ENCODE data around the gene OLFML2B.

OLFML2B gene

DNA sequence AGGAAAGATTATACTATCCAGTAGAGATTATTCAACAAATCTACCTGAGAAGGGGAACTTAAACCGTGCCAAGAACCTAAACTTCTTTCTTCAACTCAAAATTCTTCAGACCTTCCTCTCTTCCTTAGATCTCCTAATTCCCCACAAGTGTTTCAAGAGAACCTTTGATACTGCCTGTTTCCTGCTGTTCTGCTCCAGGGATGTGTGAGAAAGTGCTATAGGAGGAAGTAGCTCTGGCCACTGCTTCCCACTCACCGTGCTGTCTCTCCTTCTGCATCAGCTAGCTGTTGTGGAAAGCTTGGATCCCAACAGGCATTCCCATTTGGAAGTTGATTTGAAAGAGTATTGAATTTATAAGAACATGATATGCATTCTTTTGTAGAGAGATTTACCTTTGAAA, 41.3 kb upstream of the OLFML2B start:
- H3K36me3 ChIP-seq (ENCODE audit: control insufficient read depth in 1 of 2, insufficient read depth in 2 of 2, low read length in 2 of 2): no peaks in the 10 kb centered on the region
- H3K4me3 ChIP-seq (ENCODE audit: low read depth, low read length): no peak overlapping the region
- H3K18ac ChIP-seq (ENCODE audit: low read length): no peak overlapping the region
- H3K4me2 ChIP-seq (ENCODE audit: low read length): no peak overlapping the region
- no peak overlapping the region for H3K27ac ChIP-seq (ENCODE audit: low read depth, low read length)
- no peak overlapping the region for H2BK12ac ChIP-seq (ENCODE audit: low read length)
- peaks cover 6% of the 10 kb centered on the region for H3K79me1 ChIP-seq (ENCODE audit: low read length)
- no CpG with 5 or more reads among the region's 2 CpGs for WGBS (ENCODE audit: extremely low coverage, insufficient coverage, insufficient read length)
- no peak overlapping the region for H2AK5ac ChIP-seq (ENCODE audit: low read length)
- no peak overlapping the region for H3K14ac ChIP-seq (ENCODE audit: low read length)
- H3K79me2 ChIP-seq (ENCODE audit: control insufficient read depth, insufficient read depth, low read length, poor library complexity): no peaks in the 10 kb centered on the region
- H4K91ac ChIP-seq (ENCODE audit: low read depth, low read length): no peak overlapping the region
- H2BK5ac ChIP-seq (ENCODE audit: low read depth, low read length, poor library complexity): no peak overlapping the region
- no peak overlapping the region for H3K23ac ChIP-seq (ENCODE audit: low read length)
- H2BK120ac ChIP-seq (ENCODE audit: insufficient read depth, low read length, poor library complexity): no peak overlapping the region
- H3K27me3 ChIP-seq (ENCODE audit: insufficient read depth, low read length): no peaks in the 10 kb centered on the region
- DNase-seq: no peak
- no peaks in the 10 kb centered on the region for H3K9me3 ChIP-seq (ENCODE audit: insufficient read depth, low read depth, low read length)
- H3K4ac ChIP-seq (ENCODE audit: low read depth, low read length): no peak overlapping the region
- H3K9ac ChIP-seq (ENCODE audit: low read length): no peak overlapping the region
- no peak overlapping the region for H4K12ac ChIP-seq (ENCODE audit: low read depth, low read length)
- H3K4me1 ChIP-seq (ENCODE audit: control insufficient read depth in 1 of 2, insufficient read depth in 2 of 2, low read length in 2 of 2): peaks cover 2 to 3% of the 10 kb centered on the region in 2 experiments
- H4K8ac ChIP-seq (ENCODE audit: low read depth, low read length): no peak overlapping the region
- no peak overlapping the region for H2AFZ ChIP-seq (ENCODE audit: insufficient read depth, low read length, poor library complexity)

DNA sequence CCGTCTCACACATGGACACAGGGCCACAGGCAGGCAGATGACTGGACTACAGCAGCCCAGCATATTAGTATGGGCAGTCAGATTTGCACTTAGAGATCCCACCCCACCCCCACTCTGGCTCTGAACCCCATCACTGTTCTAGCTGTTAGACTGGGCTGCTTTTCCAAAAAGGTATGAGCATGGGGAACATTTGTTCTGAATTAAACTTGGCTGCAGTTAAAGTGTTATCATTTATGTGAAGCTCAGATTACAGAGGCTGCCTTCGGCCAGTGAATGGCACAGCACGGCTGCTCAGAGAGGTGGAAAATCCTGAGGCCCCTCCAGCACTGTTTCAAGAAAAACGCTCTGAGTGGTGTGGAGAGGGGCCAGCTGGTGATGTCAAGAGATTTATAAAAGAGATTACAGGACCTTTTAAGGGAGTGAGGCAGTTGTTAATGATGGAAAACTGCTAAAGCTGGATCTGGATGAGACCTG, 38.9 kb upstream of the OLFML2B start:
- Histone ChIP-seq H3K79me1 (ENCODE audit: low read length) (peaks cover 3% of the 10 kb centered on the region), H2AK5ac (ENCODE audit: low read length) (no peak overlapping the region), H3K4me1 (ENCODE audit: control insufficient read depth in 1 of 2, insufficient read depth in 2 of 2, low read length in 2 of 2) (no peaks in the 10 kb centered on the region), H2BK12ac (ENCODE audit: low read length) (no peak overlapping the region), H3K27ac (ENCODE audit: low read depth, low read length) (no peak overlapping the region), H3K23ac (ENCODE audit: low read length) (no peak overlapping the region), H3K9me3 (ENCODE audit: insufficient read depth, low read depth, low read length) (no peaks in the 10 kb centered on the region), H3K18ac (ENCODE audit: low read length) (no peak overlapping the region), H4K91ac (ENCODE audit: low read depth, low read length) (no peak overlapping the region), H2BK120ac (ENCODE audit: insufficient read depth, low read length, poor library complexity) (no peak overlapping the region), H4K8ac (ENCODE audit: low read depth, low read length) (no peak overlapping the region), H3K36me3 (ENCODE audit: control insufficient read depth in 1 of 2, insufficient read depth in 2 of 2, low read length in 2 of 2) (no peaks in the 10 kb centered on the region), H3K14ac (ENCODE audit: low read length) (no peak overlapping the region), H4K12ac (ENCODE audit: low read depth, low read length) (no peak overlapping the region), H3K4me2 (ENCODE audit: low read length) (no peak overlapping the region), H2BK5ac (ENCODE audit: low read depth, low read length, poor library complexity) (no peak overlapping the region), H3K4ac (ENCODE audit: low read depth, low read length) (no peak overlapping the region), H3K4me3 (ENCODE audit: low read depth, low read length) (no peak overlapping the region), H2AFZ (ENCODE audit: insufficient read depth, low read length, poor library complexity) (no peak overlapping the region), H3K79me2 (ENCODE audit: control insufficient read depth, insufficient read depth, low read length, poor library complexity) (no peaks in the 10 kb centered on the region), H3K27me3 (ENCODE audit: insufficient read depth, low read length) (no peaks in the 10 kb centered on the region), H3K9ac (ENCODE audit: low read length) (no peak overlapping the region)
- no CpG with 5 or more reads among the region's 4 CpGs for WGBS (ENCODE audit: extremely low coverage, insufficient coverage, insufficient read length)
- DNase-seq: no peak

DNA sequence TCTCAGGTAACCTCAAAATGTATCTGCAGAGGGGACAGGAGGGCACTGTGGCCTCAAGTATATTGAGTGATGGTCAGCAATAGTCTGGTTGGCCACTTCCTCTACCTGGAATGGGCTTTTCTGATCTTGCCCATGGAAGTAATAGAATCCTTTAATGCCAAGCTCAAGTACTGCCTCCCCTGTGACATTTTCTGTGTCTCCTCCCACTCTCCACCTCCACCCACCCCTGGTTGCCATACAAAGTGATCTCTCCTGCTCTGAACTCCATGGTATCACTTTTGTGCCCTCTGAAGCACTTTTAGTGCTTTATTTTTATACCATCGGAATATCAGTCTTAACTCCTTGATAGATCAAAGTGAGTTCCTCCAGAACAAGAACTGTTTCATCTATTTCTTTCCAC, 36.6 kb upstream of the OLFML2B start:
- H2AK5ac ChIP-seq (ENCODE audit: low read length): no peak overlapping the region
- H2AFZ ChIP-seq (ENCODE audit: insufficient read depth, low read length, poor library complexity): no peak overlapping the region
- H3K18ac ChIP-seq (ENCODE audit: low read length): no peak overlapping the region
- H3K4ac ChIP-seq (ENCODE audit: low read depth, low read length): no peak overlapping the region
- no peak overlapping the region for H3K4me3 ChIP-seq (ENCODE audit: low read depth, low read length)
- no peak overlapping the region for H2BK12ac ChIP-seq (ENCODE audit: low read length)
- H3K4me2 ChIP-seq (ENCODE audit: low read length): no peak overlapping the region
- H3K4me1 ChIP-seq (ENCODE audit: control insufficient read depth in 1 of 2, insufficient read depth in 2 of 2, low read length in 2 of 2): no peaks in the 10 kb centered on the region
- DNase-seq: no peak
- no peaks in the 10 kb centered on the region for H3K27me3 ChIP-seq (ENCODE audit: insufficient read depth, low read length)
- no peak overlapping the region for H2BK120ac ChIP-seq (ENCODE audit: insufficient read depth, low read length, poor library complexity)
- H3K9me3 ChIP-seq (ENCODE audit: insufficient read depth, low read depth, low read length): no peaks in the 10 kb centered on the region
- peaks cover 3% of the 10 kb centered on the region for H3K79me1 ChIP-seq (ENCODE audit: low read length)
- no peak overlapping the region for H4K12ac ChIP-seq (ENCODE audit: low read depth, low read length)
- H3K9ac ChIP-seq (ENCODE audit: low read length): no peak overlapping the region
- no peak overlapping the region for H4K91ac ChIP-seq (ENCODE audit: low read depth, low read length)
- no peak overlapping the region for H4K8ac ChIP-seq (ENCODE audit: low read depth, low read length)
- H3K23ac ChIP-seq (ENCODE audit: low read length): no peak overlapping the region
- H3K36me3 ChIP-seq (ENCODE audit: control insufficient read depth in 1 of 2, insufficient read depth in 2 of 2, low read length in 2 of 2): no peaks in the 10 kb centered on the region
- no CpG with 5 or more reads among the region's 1 CpG for WGBS (ENCODE audit: extremely low coverage, insufficient coverage, insufficient read length)
- H3K27ac ChIP-seq (ENCODE audit: low read depth, low read length): no peak overlapping the region
- H2BK5ac ChIP-seq (ENCODE audit: low read depth, low read length, poor library complexity): no peak overlapping the region
- no peak overlapping the region for H3K14ac ChIP-seq (ENCODE audit: low read length)
- no peaks in the 10 kb centered on the region for H3K79me2 ChIP-seq (ENCODE audit: control insufficient read depth, insufficient read depth, low read length, poor library complexity)

DNA sequence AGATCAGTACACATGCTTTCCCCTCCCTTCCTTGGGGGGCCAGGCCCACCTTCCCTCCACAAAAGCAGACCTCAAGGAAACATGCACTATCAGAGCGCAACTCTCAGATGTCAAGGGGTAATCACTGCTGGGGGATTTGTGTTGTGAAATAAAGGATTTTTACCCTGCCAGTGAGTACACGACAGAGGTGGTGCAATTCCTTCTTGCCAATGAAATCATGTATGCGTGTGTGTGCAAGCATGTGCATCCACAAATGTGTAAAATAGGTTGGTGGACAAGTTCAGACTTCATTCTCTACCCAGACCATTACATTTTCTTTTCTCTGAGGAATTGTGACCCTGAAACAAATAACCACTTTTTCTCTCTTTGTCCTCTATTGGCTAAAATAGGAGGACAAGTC, 36.1 kb upstream of the OLFML2B start:
- WGBS (ENCODE audit: extremely low coverage, insufficient coverage, insufficient read length): no CpG with 5 or more reads among the region's 3 CpGs
- Histone ChIP-seq H3K4ac (ENCODE audit: low read depth, low read length) (no peak overlapping the region), H3K27me3 (ENCODE audit: insufficient read depth, low read length) (no peaks in the 10 kb centered on the region), H3K36me3 (ENCODE audit: control insufficient read depth in 1 of 2, insufficient read depth in 2 of 2, low read length in 2 of 2) (no peaks in the 10 kb centered on the region), H3K14ac (ENCODE audit: low read length) (no peak overlapping the region), H3K18ac (ENCODE audit: low read length) (no peak overlapping the region), H3K23ac (ENCODE audit: low read length) (no peak overlapping the region), H3K4me3 (ENCODE audit: low read depth, low read length) (no peak overlapping the region), H4K91ac (ENCODE audit: low read depth, low read length) (no peak overlapping the region), H3K4me1 (ENCODE audit: control insufficient read depth in 1 of 2, insufficient read depth in 2 of 2, low read length in 2 of 2) (peaks cover 0 to 4% of the 10 kb centered on the region in 2 experiments), H2BK12ac (ENCODE audit: low read length) (no peak overlapping the region), H4K8ac (ENCODE audit: low read depth, low read length) (no peak overlapping the region), H2BK120ac (ENCODE audit: insufficient read depth, low read length, poor library complexity) (no peak overlapping the region), H2BK5ac (ENCODE audit: low read depth, low read length, poor library complexity) (no peak overlapping the region), H3K79me2 (ENCODE audit: control insufficient read depth, insufficient read depth, low read length, poor library complexity) (no peaks in the 10 kb centered on the region), H3K27ac (ENCODE audit: low read depth, low read length) (no peak overlapping the region), H4K12ac (ENCODE audit: low read depth, low read length) (no peak overlapping the region), H3K4me2 (ENCODE audit: low read length) (no peak overlapping the region), H2AFZ (ENCODE audit: insufficient read depth, low read length, poor library complexity) (no peak overlapping the region), H3K79me1 (ENCODE audit: low read length) (peaks cover 3% of the 10 kb centered on the region), H3K9ac (ENCODE audit: low read length) (no peak overlapping the region), H2AK5ac (ENCODE audit: low read length) (no peak overlapping the region), H3K9me3 (ENCODE audit: insufficient read depth, low read depth, low read length) (no peaks in the 10 kb centered on the region)
- no peak for DNase-seq
